Amniotic stem cell (primary cell): ENCODE measurements around the gene ISL2.

Source experiments
- DNase-seq: peaks from one replicate; lab custom pipeline; 2025; lab: John Stamatoyannopoulos, UW

ISL2 gene

DNA sequence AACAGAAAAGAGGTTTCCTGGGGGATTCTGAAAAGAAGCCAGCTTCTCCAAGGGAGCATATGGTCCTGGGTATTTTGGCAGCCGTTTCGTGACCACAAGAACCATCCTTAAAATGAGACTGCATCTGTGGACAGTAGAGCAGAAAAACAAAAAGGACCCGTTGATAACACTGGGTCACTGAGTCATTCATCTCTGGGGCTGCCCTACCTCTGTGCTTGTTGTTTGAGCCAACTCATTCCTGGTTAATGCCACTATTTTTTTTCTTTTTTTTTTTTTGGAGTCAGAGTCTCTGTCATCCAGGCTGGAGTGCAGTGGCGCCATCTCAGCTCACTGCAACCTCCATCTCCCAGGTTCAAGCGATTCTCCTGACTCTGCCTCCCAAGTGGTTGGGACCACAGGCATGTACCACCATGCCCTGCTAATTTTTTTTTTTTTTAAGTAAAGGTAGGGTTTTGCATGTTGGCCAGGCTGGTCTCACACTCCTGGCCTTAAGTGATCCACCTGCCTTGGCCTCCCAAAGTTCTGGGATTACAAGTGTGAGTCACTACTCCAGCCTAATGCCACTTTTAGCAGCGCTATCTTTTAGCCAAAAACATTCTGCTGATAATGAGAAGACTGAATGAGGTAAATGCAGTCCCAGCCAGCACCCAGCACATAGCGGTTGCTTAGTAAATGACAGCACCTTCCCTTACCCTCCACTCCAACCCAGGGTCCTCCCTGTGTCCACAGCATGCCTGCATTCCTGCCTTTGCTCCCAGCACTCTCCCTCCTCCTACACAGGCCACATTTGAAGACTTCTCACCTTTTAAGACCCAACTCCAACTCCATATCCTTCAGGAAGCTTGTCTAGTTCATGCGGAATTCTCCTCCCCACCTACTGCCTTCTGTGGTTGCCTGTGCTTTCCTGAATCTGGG, 9.1 kb upstream of the ISL2 start:
- no peak for DNase-seq

DNA sequence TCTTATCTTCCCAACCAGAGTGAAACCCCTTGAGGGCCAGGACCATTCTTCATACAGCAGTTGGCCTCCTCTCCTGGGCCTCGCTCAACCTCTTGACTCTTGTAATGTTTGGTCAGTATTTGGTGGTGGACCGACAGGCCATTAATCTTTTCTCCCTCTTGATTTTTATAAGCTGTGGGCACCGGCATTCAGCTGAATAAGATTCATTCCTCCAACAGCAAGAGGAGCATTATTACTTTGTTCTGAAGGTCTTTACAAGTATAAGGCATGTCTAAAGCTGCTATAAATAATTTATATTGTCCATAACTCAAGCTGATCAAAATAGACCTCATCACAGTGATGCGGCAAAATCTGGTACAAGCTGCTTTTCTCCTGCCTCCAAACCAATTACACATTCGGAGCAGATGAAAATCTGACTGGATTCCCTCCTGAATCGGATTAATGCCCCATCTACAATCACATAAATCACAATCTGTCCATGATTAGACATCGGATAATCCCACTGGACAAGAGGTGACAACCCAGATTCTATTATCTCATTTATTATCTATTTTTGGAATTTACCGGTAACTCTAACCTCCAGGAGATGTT, 8.4 kb upstream of the ISL2 start:
- DNase-seq: no peak

DNA sequence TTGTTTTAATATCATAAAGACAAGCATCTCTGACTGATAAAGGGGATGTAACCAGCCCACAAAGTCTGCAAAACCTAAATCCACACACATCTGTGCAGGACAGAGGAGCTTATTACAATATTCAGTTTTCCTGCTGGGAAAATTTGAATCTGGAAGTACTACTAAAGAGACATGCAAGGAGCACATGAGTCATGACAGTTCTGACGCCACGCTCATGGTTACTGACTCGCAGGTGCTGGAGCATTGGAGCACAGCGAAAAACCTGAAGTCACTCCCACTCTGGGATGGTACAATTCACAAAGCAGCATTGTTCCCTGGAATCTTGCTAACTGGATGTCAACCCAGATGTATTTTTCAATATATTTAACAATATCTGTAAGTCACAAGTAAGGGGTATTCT, 7.6 kb upstream of the ISL2 start:
- DNase-seq: no peak

DNA sequence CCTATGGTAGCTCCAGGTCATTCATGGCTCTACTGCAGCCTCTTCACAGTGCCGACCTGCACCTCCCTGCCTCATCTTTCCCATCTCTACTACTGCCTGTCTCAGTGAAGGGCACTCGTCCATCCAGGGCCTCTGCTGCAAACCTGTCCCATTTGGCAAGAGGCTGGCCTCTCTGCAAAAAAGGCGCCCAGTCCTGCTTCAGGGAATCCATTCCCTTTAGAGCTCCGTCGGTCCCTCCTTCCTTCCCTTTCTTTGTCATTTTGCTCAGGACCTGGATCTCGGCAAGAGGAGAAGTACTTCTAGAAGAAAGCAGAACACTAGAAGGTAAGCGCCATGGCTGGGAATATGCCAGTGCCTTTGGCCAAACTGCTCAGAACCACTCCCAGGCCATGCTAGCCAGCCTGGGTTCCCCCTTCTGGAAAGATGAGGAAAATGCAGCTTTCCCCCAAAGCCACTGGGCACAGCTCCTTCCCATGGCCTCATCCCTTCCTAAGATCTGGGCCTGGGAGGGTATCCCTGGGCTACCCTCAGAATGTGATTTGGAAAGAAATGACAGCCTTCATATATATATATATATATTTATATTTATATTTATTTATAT, 6.4 kb upstream of the ISL2 start:
- DNase-seq: no peak

DNA sequence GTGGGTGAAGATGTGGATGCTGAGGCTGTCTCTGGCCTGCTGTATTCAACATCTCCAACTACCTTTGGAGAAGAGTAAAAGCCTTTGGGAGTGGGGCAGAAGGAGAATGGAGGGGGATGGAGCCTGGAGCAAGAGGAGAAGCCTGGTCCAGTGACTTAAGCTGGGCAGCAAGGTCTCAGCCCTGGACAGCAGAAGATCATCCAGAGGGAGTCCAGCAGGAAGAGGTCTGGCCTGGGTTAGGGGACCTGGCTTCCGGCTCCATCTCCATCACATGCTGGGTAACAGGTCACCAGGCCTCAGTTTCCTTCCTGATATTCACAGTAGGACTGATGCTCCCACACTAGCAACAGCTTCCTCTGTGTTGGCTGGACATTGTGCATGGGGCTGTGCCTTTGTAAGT, 3.8 kb upstream of the ISL2 start:
- DNase-seq: no peak

DNA sequence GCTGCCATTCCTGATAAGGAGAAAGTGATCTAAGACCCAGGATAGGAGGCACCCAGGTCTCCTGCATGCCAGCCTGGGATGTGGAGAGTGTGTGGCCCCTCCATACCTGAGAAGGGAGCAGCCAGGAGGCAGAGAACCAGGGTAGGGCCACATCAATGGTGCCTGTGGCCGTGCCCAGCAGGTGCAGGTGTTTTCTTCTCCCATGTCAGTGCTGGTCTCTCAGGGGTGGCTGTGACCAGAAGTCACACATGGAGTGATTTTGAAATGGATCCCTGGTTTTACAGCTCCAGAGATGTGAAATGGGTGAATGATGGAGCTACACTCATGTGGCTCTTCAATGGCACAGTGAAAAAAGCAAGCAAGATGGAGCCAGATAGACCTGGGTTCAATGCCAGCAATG, 3.3 kb upstream of the ISL2 start:
- no peak for DNase-seq

DNA sequence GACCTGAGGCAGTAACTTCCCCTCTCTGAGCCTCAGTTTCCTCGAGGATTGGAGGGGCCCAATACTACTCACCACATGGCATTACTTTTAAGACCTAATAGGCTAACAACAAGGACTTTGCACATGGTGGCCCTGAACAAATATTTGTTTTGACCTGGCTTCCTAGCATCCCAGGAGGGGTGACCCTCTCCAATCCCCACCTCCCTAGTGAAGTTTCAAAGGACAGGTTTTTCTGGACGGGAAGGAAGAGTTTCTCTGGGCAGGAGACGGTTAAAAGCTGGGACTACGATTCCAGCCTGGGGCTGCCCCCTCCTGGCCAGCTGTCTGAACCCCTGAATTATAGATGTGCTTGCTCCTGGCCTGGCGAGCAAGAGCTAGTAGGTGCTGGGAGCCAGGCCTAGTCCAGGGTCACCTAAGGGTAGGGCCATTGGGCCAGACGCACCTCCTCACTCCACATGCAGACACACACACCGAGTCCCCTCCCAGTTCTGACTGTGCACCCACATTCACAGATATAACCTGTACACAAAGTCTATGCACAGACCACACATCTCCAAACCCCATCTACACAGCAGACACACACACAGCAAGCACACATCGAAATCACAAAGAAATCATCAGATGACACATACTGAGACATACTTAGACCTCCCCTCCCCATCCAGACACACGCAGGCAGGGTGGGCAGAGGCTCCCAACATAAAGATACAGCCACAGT, 2.7 kb upstream of the ISL2 start:
- no peak for DNase-seq

DNA sequence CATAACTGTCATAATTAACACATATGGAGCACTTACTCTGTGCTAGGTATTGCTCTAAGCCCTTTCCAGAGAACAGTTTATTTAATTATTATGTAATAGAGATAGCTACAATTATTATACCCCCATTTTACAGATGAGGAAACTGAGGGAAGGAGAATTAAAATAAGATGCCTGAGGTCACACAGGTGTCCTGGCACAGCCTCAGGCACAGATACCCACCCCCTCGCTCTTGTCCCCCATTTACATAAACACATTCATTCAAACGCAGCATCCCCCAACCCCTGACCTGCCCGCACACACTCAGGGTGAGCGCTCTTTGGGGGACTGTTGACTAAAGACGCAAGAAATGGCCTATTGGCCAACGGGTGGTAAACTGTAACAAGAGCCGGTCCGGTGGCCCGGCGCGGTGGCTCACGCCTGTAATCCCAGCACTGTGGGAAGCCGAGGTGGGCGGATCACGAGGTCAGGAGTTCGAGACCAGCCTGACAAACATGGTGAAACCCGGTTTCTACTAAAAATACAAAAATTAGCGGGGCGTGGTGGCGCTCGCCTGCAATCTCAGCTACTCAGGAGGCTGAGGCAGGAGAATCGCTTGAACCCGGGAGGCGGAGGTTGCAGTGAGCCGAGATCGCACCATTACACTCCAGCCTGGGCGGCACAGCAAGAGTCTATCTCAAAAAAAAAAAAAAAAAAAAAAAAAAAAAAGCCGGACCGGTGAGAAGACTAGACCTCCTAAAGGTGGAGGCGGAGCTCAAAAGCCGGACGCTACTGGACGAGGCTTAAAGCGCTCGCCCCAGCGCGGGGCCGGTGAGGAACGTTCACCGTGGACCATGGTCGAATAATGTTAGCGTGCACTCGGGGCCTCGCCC, 1.9 kb upstream of the ISL2 start:
- no peak for DNase-seq

DNA sequence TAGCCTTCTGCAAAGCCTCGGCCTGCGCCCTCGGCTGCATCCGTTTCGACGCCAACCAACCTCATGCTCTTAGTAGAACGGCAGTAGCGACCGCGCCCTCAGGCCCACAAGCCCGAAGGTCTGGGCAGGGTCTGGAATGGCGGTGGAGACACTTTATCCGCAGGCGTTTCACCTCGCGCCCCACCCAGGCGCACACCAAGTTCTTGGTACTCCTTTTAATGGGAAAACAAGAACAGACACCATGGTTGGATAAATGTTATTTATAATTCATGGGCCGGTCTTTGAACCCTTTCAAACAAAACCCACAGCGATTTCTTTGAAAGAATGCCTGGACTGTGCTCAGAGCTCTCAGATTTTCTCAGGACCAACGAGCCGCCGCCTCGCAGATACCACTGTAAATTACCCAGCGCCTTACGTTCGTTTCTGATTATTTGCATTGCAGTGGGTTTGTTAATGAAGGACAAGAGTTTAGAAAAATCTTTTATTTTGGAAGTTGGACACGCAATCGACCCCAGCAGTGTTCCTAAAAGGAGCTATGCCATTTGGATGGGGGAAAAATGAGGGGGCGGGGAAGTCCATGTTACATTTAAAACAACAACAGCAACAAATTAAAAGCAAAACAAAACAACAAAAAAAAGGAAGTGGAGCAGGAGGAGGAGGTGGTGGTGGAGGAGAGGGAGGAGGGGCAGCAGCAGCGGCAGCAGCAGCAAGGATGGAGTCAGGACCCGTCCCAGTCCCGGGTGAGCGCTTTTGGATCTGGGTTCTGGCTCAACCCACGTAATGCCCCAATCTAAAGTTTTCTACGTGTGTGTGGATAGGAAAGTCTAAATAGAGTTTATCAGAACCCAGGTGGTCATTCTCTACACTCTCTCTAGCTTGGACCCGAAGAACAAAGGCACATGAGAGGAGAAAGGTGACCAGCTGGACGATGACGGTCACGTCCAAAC, 993 bp upstream of the ISL2 start:
- no peak for DNase-seq

DNA sequence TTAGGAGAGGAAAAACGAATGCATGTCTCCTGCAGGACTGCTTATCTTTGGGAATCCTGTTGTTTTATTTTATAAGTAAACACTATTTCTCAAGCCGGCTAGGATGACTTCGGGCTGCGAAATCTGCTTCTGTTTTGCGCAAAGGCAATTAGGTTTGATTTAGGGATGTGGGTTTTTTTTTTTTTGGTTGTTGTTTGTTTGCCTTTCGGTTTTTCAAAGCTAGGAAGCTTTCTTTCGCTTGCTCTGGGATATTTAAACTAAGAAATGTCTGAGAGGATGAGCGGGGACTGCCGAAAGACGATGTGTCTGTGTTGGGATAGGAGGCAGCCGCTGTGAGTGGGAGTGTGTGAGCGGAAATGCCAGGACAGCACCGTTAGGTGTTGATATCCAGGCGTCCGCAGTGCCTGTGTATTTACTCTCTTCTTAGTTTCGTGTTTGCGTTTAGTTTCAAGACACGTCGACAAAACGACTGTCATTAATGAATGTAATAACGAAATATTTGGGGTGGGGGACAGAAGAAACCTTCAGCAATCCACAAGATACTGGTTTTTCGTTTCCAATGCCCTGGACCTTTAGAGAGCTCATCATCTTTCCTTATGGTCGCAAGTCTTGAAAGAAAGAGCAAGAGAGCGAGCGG, 604 bp downstream of the ISL2 start:
- no peak for DNase-seq

DNA sequence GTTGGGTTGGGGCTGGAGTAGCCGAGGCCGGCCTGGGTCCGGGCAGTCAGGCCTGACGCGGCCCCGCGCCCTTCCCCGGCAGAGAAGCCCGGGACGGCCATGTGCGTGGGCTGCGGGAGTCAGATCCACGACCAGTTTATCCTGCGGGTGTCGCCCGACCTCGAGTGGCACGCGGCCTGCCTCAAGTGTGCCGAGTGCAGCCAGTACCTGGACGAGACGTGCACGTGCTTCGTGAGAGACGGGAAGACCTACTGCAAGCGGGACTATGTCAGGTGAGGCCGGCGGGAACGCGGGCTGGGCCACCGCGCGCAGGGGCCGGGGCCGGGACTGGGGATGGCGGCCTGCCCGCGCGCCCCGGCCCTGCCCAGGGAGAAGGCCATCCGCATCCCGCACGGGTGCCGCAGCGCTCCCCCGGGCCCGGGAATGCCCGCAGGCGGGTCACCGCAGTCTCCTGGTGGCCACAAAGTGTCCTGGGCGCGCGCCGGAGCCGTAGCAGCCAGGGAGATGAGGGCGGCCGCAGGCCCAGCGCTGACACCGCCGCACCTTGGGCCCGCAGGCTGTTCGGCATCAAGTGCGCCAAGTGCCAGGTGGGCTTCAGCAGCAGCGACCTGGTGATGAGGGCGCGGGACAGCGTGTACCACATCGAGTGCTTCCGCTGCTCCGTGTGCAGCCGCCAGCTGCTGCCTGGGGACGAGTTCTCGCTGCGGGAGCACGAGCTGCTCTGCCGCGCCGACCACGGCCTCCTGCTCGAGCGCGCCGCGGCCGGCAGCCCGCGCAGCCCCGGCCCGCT, 1.3 kb downstream of the ISL2 start:
- no peak for DNase-seq

DNA sequence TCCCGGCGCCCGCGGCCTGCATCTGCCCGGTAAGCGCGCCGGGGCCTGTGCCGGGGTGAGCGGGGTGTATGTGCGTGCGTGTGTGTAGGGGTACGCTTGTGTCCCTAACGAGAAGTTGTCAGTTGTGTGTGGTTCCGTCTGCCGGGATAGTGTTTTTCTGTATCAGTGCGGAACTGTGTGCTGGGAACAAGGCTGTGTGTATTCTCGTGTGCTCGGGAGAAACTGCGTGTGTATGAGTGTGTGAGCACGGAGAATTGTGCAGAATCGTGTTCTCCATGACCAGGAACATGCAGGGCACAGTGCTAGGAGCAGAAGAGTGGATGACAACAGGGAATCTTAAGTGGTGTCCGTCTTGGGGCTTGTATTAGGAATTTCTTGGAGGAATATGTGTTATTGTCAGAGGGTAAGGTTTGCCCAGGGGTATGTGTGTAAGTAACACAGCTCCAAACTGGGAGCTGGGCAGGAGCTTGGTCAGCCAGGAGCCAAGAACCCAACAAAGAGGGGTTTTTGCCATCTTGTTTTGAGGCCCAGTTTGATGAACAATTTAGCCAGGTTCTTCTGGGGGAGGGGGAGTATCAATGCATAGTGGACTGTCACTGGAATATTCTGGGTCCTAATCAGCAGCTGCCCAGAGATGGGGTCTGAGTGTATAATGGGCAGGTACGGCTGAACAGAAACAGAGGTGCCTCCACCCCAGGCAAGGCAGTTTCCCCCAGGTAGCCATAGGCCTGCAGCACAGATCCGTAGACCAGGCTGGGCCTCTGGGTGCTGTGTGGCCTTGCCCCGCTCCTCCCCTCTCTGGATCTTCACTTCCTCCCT, 2.1 kb downstream of the ISL2 start:
- no peak for DNase-seq

DNA sequence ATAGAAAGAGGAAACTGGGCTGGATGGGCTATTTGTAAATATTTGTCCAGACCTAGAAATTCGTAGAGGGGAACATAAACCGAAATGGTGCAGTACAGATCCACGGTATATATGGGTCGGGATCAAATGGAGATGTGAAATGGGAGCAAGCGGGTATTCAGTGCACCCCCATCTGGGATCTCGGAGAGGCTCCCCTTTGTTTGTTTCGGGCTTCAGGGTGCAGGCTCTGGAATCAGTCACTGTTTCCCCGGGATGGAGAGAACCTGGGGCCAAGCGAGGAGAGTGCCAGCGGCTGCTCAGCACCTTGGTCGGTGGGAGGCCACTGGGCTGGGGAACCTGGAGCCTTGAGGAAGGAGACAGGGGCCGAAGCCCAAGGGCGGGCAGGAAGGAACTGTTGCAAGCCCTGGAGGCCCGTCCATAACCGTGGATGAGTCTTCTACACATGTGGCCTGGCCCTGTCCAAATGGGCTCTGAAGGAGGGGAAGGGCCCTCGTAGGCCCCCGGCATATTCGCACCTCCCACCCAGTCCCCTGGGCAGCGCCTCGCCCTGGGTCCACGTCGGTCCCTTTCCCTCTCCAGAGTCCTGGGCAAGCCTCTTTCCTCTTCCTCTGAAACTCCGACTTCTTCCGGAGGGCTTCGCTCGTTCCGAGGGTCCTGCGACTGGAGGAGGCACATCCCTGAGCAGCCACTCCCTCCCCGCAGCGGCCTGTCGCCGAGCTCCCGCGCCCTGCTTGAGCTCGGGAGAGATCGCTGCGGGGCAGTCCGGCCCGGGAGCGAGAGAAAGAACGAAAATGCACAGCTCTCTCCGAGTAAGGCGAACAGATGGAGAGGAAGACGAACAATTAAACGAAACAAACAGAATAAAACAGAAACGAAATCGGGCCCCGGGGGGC, 3.0 kb downstream of the ISL2 start:
- DNase-seq: no peak

DNA sequence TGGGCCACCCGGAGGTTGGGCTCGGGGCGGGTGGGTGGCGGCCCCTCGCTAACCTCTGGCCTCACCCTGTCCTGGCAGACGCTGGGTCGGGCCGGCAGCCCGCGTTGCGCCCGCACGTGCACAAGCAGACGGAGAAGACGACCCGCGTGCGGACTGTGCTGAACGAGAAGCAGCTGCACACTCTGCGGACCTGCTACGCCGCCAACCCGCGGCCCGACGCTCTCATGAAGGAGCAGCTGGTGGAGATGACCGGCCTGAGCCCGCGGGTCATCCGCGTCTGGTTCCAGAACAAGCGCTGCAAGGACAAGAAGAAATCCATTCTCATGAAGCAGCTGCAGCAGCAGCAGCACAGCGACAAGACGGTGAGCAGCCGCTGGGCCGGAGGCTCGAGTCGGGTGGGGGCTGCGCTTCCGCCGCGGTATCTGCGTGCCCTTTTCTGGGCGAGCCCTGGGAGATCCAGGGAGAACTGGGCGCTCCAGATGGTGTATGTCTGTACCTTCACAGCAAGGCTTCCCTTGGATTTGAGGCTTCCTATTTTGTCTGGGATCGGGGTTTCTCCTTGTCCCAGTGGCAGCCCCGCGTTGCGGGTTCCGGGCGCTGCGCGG, 3.7 kb downstream of the ISL2 start:
- no peak for DNase-seq

DNA sequence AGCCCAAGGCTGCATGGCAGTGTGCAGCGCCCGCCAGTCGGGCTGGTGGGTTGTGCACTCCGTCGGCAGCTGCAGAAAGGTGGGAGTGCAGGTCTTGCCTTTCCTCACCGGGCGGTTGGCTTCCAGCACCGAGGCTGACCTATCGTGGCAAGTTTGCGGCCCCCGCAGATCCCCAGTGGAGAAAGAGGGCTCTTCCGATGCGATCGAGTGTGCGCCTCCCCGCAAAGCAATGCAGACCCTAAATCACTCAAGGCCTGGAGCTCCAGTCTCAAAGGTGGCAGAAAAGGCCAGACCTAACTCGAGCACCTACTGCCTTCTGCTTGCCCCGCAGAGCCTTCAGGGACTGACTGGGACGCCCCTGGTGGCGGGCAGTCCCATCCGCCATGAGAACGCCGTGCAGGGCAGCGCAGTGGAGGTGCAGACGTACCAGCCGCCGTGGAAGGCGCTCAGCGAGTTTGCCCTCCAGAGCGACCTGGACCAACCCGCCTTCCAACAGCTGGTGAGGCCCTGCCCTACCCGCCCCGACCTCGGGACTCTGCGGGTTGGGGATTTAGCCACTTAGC, 4.3 kb downstream of the ISL2 start:
- no peak for DNase-seq

DNA sequence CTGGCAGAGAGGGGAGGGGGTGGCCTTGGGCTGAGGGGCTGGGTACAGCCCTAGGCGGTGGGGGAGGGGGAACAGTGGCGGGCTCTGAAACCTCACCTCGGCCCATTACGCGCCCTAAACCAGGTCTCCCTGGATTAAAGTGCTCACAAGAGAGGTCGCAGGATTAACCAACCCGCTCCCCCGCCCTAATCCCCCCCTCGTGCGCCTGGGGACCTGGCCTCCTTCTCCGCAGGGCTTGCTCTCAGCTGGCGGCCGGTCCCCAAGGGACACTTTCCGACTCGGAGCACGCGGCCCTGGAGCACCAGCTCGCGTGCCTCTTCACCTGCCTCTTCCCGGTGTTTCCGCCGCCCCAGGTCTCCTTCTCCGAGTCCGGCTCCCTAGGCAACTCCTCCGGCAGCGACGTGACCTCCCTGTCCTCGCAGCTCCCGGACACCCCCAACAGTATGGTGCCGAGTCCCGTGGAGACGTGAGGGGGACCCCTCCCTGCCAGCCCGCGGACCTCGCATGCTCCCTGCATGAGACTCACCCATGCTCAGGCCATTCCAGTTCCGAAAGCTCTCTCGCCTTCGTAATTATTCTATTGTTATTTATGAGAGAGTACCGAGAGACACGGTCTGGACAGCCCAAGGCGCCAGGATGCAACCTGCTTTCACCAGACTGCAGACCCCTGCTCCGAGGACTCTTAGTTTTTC, 4.9 kb downstream of the ISL2 start:
- DNase-seq: no peak
